GM13976 (cell line): ENCODE data around the gene EZH2.

Experiments used
- DNase-seq: peaks from one replicate; pipeline ENCODE4 v3.0.0; 2012; ENCODE audit warnings: low spot score
- CTCF ChIP-seq: IDR thresholded peaks from 2 replicates; pipeline ENCODE4 v1.5.1; 2012; ENCODE audit warnings: borderline replicate concordance, mild to moderate bottlenecking; ENCODE audit not compliant: insufficient read depth; ENCODE audit errors: extremely low read depth, missing control alignments, control extremely low read depth
- in situ Hi-C: fragments of 300-500 bp; cut with MboI; formaldehyde crosslinking; loops from one replicate; pipeline ENCODE4 v1.12.0; 2022; ENCODE audit warnings: low sequenced_read_pairs, mixed read lengths, inconsistent platforms; ENCODE audit not compliant: unreplicated experiment

The EZH2 gene

GRCh38 chr7:148888300-148888699 lies 4.2 kb upstream of the EZH2 start:
- in situ Hi-C loops: no loop called here
- DNase-seq: no peak
- no peak for TF ChIP-seq CTCF

GRCh38 chr7:148886844-148887243 lies 2.8 kb upstream of the EZH2 start:
- in situ Hi-C loops: no loop called here
- no peak for DNase-seq
- TF ChIP-seq CTCF: no peak

GRCh38 chr7:148884299-148885022 lies 370 bp upstream of the EZH2 start:
- in situ Hi-C loops: no loop called here
- no peak for TF ChIP-seq CTCF
- DNase-seq: peak; percentile 98

- DNase-seq: peak; percentile 63
- in situ Hi-C loops: no loop called here
- TF ChIP-seq CTCF: no peak
These were observed 634 bp downstream of the EZH2 start for GRCh38 chr7:148883266-148884048.

GRCh38 chr7:148882841-148883265 lies 1.2 kb downstream of the EZH2 start:
- in situ Hi-C loops: no loop called here
- TF ChIP-seq CTCF: no peak
- DNase-seq: no peak

- in situ Hi-C loops: no loop called here
- DNase-seq: no peak
- no peak for TF ChIP-seq CTCF
These were observed 1.9 kb downstream of the EZH2 start for GRCh38 chr7:148882192-148882591.

- TF ChIP-seq CTCF: no peak
- DNase-seq: no peak
- in situ Hi-C loops: no loop called here
These were observed 5.8 kb downstream of the EZH2 start for GRCh38 chr7:148878317-148878716.
